GM23338 (cell line): ENCODE data around the gene CD4. TPM values are rescaled to one million over a fixed set of nuclear protein-coding genes. Genes with fewer than 3 reads are reported as not detected.

Experiments
- ATAC-seq: fragments of 200-7000 bp; cut with Tn5 transposase; 3 replicates; pipeline ENCODE4 v1.9.1; 2020
- DNase-seq: peaks from one replicate; pipeline ENCODE4 v3.0.0-alpha.2; 2015; ENCODE audit warnings: low spot score
- H2AFZ ChIP-seq: fragments of 200-600 bp; sonication (generic); 2 replicates; pipeline ENCODE4 v1.8.0; 2016; ENCODE audit warnings: antibody characterized with exemption, mild to moderate bottlenecking, moderate library complexity
- H3F3A ChIP-seq: fragments of 200-600 bp; sonication (generic); replicated peaks from 2 replicates; pipeline ENCODE4 v1.8.0; 2017; ENCODE audit warnings: antibody characterized with exemption, mixed run types, low read depth
- H3K27ac ChIP-seq: fragments of 200-600 bp; sonication (generic); 2 replicates; pipeline ENCODE4 v1.6.1; 2016; ENCODE audit warnings: low read depth
- H3K27me3 ChIP-seq: fragments of 200-600 bp; sonication (generic); 2 replicates; pipeline ENCODE4 v1.8.0; 2016; ENCODE audit warnings: mild to moderate bottlenecking, mixed run types, moderate library complexity; ENCODE audit not compliant: insufficient read depth
- H3K36me3 ChIP-seq: fragments of 200-600 bp; sonication (generic); 2 replicates; pipeline ENCODE4 v1.8.0; 2016; ENCODE audit warnings: mild to moderate bottlenecking; ENCODE audit not compliant: insufficient read depth
- H3K4me1 ChIP-seq: fragments of 200-600 bp; sonication (generic); 2 replicates; pipeline ENCODE4 v1.8.0; 2016; ENCODE audit warnings: mild to moderate bottlenecking, moderate library complexity; ENCODE audit not compliant: insufficient read depth
- H3K4me2 ChIP-seq: fragments of 200-600 bp; sonication (generic); 2 replicates; pipeline ENCODE4 v1.7.1; 2017; ENCODE audit warnings: mixed run types
- H3K4me3 ChIP-seq: fragments of 200-600 bp; sonication (generic); 2 replicates; pipeline ENCODE4 v1.6.1; 2016; ENCODE audit warnings: mixed run types
- H3K79me2 ChIP-seq: fragments of 200-600 bp; sonication (generic); replicated peaks from 2 replicates; pipeline ENCODE4 v1.8.0; 2017; ENCODE audit warnings: mild to moderate bottlenecking; ENCODE audit not compliant: insufficient read depth
- H3K9me2 ChIP-seq: fragments of 200-600 bp; sonication (generic); 2 replicates; pipeline ENCODE4 v1.8.0; 2017; ENCODE audit not compliant: insufficient read depth
- H4K20me1 ChIP-seq: fragments of 200-600 bp; sonication (generic); replicated peaks from 2 replicates; pipeline ENCODE4 v1.8.0; 2017; ENCODE audit warnings: mild to moderate bottlenecking; ENCODE audit not compliant: insufficient read depth
- H3K27ac Mint-ChIP-seq: 2 replicates; pipeline ENCODE4 v1.8.0; 2020; ENCODE audit warnings: inconsistent platforms, mild to moderate bottlenecking, moderate library complexity, mixed read lengths
- H3K27me3 Mint-ChIP-seq: 3 replicates; pipeline ENCODE4 v1.8.0; 2022; ENCODE audit warnings: low read depth, mild to moderate bottlenecking, moderate library complexity, mixed read lengths, inconsistent platforms; ENCODE audit not compliant: insufficient read depth, poor library complexity
- H3K36me3 Mint-ChIP-seq: 3 replicates; pipeline ENCODE4 v1.8.0; 2021; ENCODE audit warnings: low read depth, mild to moderate bottlenecking, inconsistent platforms, moderate library complexity, mixed read lengths
- H3K4me1 Mint-ChIP-seq: 3 replicates; pipeline ENCODE4 v1.8.0; 2020; ENCODE audit warnings: mild to moderate bottlenecking, inconsistent platforms, mixed read lengths
- H3K4me3 Mint-ChIP-seq: 3 replicates; pipeline ENCODE4 v1.8.0; 2021; ENCODE audit warnings: moderate library complexity, mild to moderate bottlenecking, inconsistent platforms, mixed read lengths
- H3K9me3 Mint-ChIP-seq: 3 replicates; pipeline ENCODE4 v1.8.0; 2020; ENCODE audit warnings: moderate library complexity, mild to moderate bottlenecking, inconsistent platforms, mixed read lengths
- CREB1 ChIP-seq: fragments of 250-450 bp; sonication (Bioruptor Pico); IDR thresholded peaks from 2 replicates; pipeline ENCODE4 v1.5.0; 2020; ENCODE audit warnings: low read depth, mild to moderate bottlenecking, moderate library complexity
- CTCF ChIP-seq, 2 experiments: fragments of 200-600 bp in 1 of 2; sonication (generic) in 1 of 2; conservative IDR thresholded peaks; 2 replicates each; pipeline versions ENCODE4 v1.5.1 to v1.6.1; 2016 to 2017; ENCODE audit warnings: antibody characterized with exemption in 2 of 2, low read depth in 2 of 2, mild to moderate bottlenecking in 2 of 2, moderate library complexity in 1 of 2
- EZH2 ChIP-seq: fragments of 200-600 bp; sonication (generic); IDR thresholded peaks from one replicate; pipeline ENCODE4 v1.8.0; 2017; ENCODE audit warnings: antibody characterized with exemption, mild to moderate bottlenecking, low read depth; ENCODE audit not compliant: unreplicated experiment
- EZH2phosphoT487 ChIP-seq: fragments of 200-600 bp; sonication (generic); IDR thresholded peaks from one replicate; pipeline ENCODE4 v1.8.1; 2018; ENCODE audit warnings: antibody characterized with exemption; ENCODE audit not compliant: unreplicated experiment
- NANOG ChIP-seq: IDR thresholded peaks from 2 replicates; pipeline ENCODE4 v1.6.1; 2016; ENCODE audit warnings: antibody characterized with exemption, borderline replicate concordance
- POLR2AphosphoS5 ChIP-seq: IDR thresholded peaks from 2 replicates; pipeline ENCODE4 v1.6.1; 2016; ENCODE audit warnings: antibody characterized with exemption, low read depth
- REST ChIP-seq: IDR thresholded peaks from one replicate; pipeline ENCODE4 v1.6.1; 2018; ENCODE audit warnings: antibody characterized with exemption; ENCODE audit not compliant: unreplicated experiment
- STAT1 ChIP-seq: IDR thresholded peaks from one replicate; pipeline ENCODE4 v1.6.1; 2016; ENCODE audit warnings: antibody characterized with exemption; ENCODE audit not compliant: unreplicated experiment
- polyA plus RNA-seq: library from polyadenylated mRNA; unstranded; fragments of >200 nt; fragmentation: Nextera tagmentation; extraction: Ambion mirVana; gene quantifications from 2 replicates; pipeline ENCODE4 v1.2.1, GENCODE V29; 2016
- total RNA-seq: library from RNA; depleted of rRNA; stranded (reverse); fragments of >200 nt; shearing (Covaris generic); gene quantifications from 2 replicates; pipeline ENCODE4 v1.2.3, GENCODE V29; 2014

Gene CD4
- total and polyA plus RNA-seq, 2 experiments from 2014 or later = 1.5 to 2.0 TPM

DNA sequence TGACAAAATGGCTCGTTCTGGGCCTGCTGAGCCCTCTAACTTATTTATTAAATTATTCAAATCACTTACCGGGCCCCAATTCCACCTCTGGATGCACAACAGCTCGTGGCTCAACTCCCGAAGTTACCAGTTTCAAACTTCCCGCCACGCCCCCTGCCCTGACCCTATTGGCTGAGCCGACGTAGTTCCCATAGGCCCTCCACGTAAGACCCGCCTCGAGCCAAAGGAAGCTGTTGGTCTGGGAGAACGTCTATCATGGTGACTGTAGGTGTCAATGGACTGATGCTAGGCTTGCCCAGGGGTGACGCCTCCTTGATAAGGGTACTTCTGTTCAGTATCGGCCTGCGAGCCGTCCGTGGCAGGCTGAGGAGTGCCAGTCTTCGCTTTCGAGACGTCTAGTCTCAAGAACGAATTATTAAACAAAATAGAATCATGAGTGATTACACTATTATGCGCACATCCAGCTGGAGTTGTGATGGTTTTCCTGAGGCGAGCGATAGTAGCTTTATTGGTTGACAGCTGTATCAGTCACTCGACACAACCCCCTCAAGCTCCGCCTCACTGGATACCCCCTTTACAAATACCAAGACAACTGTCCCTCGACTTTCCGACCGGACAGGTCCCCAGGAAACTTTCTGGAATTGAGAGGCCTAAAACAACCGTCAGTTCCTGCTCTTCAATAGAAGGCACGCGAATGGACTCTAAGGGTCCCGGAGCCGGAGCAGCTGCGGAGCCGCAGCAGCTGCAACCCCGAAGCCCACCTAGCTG, 62.0 kb downstream of the CD4 start, which contains the start of gene CDCA3:
TSS of gene CDCA3 (minus strand) at position 134 of the 768 bp plus-strand sequence. CDS start 334 bp downstream, outside the sequence.
- H3K36me3 Mint-ChIP-seq = peaks cover 49% of the 10 kb centered on the region
- no peaks in the 10 kb centered on the region for H3K9me3 Mint-ChIP-seq
- H3K4me3 Mint-ChIP-seq = peak within 1 kb of the TSS; percentile 95
- Histone ChIP-seq H3K4me1 (peaks cover 19% of the 10 kb centered on the region), H3F3A (peaks cover 14% of the 10 kb centered on the region; the same call in 1 of the 2 replicates), H3K9me2 (no peaks in the 10 kb centered on the region), H2AFZ (peak within 1 kb of the TSS; percentile 69), H3K4me2 (peak within 1 kb of the TSS; percentile 78), H3K4me3 (peak within 1 kb of the TSS; percentile 80), H3K27me3 (no peaks in the 10 kb centered on the region), H4K20me1 (peaks cover 4% of the 10 kb centered on the region; the same call in 1 of the 2 replicates), H3K79me2 (peaks cover 41% of the 10 kb centered on the region), H3K27ac (peak within 1 kb of the TSS; percentile 20; the same call in 1 of the 2 replicates), H3K36me3 (peaks cover 26% of the 10 kb centered on the region)
- peaks cover 30% of the 10 kb centered on the region for H3K27me3 Mint-ChIP-seq
- peak within 1 kb of the TSS; percentile 99 for H3K27ac Mint-ChIP-seq
- peak; percentile 77 for ATAC-seq
- peaks cover 15% of the 10 kb centered on the region for H3K4me1 Mint-ChIP-seq
- peak; percentile 100 for DNase-seq
- peak; percentile 69 for TF ChIP-seq POLR2AphosphoS5
- peak; percentile 89 for TF ChIP-seq CREB1 (CRISPR knock-in tag)
- no peak for TF ChIP-seq EZH2phosphoT487
- TF ChIP-seq NANOG = no peak
- no peak for TF ChIP-seq REST
- TF ChIP-seq EZH2 = no peak
- no peak for TF ChIP-seq CTCF (conservative IDR thresholded peaks at IDR 0.05; ENCODE audit: low read depth in 2 of 2)
- no peak for TF ChIP-seq STAT1
